NK-92 (cell line): ENCODE data around the gene ARHGAP42.

ENCODE experiments used
- DNase-seq: peaks from one replicate; lab custom pipeline; 2025; ENCODE audit not compliant: unreplicated experiment; lab: John Stamatoyannopoulos, UW

The ARHGAP42 gene

DNA sequence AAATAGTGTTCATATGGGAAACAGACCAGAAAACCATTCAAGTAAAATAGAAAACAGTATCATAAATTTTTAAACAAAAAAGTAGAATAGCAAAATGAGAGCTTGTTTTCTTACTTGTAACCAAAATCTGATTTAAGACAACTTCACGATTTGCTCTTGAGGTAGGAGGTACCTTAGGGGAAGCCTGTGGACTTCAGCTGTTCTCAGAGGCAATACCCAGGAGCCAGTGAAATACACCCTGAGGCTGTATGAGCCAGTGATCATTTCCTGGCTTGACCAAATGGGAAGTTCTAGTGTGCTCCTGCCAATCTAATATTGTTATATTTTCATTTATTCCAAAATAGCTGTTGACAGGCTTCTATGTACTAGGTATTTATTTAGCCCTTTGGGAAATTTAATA, 104.8 kb downstream of the ARHGAP42 start:
- no peak for DNase-seq

DNA sequence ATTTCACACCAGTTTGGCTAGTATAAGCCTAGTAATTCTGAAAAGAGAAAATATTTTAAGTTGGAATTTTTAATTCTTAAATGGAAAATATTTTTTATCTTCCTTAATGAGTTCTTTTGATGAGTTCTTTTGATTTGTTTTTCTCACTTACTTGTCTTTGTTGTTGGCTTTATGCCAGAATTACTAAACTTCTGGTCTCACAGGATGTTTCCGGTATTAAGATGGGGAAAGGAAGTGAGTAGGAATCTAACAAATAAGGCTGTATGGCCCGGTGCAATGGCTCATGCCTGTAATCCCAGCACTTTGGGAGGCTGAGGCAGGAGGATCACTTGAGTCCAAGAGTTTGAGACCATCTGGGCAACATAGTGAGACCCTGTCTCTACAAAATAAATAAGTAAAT, 106.4 kb downstream of the ARHGAP42 start:
- DNase-seq: no peak

DNA sequence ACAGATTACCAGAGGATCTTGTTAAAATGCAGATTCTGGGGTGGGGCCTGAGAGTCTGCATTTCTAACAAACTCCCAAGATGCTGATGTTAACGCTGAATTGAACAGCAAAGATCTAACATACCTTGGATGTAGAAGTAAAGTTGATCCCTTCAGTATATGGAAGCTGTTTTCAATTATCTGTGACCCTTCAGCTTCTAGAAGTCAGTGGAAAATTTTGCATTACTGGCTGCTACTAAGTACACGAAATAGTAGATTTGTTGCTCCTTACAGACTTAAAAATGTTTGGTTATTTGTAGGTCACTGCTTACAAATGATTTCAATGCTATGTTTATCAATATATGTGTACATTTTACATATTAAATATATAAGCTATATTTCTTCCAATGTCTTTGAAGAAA, 107.4 kb downstream of the ARHGAP42 start:
- no peak for DNase-seq

DNA sequence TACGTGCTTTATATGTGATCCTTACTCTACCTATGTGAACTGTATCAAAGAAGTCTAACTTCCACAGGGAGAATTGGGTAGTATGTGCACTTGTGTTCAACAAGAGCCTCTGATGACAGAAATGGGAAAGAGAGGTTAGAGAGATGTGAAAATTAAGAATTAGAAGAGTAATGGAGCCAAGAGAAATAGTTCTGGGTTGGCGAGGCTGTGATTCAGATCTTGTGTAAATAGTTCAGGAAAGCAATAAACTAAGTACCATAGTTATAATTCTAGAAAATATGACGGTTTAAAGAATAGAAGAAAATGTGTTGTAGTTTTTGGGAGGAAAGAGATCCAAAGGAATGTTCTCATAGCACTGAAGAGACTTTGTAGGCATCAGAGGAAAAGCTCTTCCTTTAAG, 112.4 kb downstream of the ARHGAP42 start:
- DNase-seq: no peak

DNA sequence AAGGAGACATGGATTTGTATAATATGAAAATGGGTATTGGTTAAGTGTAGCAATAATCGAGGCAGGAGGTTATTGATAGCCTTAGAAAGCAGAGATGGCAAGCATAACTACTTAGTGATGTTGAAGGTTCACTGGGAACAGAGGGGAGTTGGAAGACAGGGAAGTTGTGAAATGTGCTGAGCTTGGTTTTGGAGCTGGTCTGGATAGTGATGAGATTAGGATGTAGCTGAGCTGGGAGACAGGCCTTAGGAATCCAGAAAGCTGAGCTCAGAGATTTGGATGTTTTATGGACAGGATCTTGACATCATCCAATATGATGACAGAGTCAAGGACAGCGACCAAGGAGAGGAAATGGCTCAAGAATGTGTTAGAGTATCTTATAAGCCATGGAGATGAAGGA, 113.1 kb downstream of the ARHGAP42 start:
- no peak for DNase-seq

DNA sequence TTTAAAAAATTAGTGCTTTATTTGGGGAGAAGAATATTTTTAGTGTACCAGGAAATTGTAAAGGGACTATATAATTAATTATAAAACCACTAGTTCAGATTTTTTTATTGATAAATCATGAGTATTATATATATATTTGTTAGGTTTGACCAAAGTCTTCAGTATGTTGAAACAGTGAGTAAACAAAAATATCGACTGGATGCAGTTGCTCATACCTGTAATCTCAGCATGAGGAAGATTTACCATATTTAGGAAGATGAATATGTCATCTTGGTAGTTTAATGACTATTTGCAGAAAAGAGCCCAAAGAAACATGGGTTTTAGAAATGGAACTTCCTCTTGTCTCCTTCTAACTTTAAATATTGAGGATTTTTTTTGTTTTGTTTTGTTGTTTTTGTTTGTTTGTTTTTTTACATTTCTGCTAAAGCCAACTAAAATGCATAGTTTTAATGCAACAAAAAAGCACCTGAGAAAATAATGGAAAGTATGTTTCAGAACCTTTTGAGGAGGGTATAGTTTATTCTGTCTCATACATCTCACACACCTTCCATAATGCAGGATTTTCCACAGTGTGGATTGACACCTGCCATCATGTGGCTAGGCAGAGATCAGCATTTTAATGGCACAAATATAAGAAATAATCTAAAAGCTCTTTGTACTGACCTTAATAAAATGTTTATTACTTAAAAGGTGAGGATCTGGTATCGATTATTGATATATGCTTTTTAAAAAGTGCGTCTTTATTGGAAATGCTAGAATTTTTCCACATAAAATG, 114.3 kb downstream of the ARHGAP42 start:
- no peak for DNase-seq

DNA sequence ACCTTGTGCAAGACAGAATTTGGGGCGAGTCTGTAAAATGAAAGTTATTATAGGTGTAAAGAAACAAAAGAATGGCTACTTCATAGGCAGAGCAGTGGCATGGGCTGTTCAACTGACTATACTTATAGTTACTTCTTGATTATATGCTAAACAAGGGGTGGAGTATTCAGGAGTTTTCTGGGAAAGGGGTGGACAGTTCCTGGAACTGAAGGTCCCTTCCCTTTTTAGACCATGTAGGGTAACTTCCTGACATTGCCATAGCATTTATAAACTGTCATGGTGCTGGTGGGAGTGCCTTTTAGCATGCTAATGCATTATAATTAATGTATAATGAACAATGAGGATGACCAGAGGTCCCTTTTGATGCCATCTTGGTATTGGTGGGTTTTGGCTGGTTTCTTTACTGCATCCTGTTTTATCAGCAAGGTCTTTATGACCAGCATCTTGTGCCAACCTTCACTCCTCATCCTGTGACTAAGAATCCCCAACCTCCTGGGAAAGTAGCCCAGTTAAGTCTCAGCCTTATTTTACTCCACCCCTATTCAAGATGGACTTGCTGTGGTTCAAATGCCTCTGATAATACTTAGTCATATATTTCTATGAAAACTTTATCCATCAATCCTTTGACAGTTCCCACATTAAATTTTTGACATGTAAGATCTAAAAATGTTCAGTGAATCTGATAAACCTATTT, 118.6 kb downstream of the ARHGAP42 start:
- no peak for DNase-seq

DNA sequence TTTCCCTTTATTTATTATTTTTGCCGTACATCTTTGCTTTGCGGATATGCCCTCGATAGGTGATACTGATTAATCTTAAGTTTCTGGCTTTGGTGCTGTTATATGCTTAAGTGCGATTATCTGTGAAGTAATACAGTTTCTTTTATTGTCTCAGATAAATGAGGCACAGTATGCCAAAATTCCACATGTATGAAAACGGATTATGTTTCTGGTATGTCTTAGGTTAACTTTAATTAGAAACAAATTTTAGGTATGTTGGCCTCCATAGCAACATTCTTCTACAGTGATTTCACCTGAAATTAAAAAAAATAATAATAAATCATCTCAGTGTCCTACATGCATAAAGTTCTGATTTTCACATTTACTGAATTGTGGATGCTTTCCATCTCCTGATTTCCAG, 119.2 kb downstream of the ARHGAP42 start:
- no peak for DNase-seq

DNA sequence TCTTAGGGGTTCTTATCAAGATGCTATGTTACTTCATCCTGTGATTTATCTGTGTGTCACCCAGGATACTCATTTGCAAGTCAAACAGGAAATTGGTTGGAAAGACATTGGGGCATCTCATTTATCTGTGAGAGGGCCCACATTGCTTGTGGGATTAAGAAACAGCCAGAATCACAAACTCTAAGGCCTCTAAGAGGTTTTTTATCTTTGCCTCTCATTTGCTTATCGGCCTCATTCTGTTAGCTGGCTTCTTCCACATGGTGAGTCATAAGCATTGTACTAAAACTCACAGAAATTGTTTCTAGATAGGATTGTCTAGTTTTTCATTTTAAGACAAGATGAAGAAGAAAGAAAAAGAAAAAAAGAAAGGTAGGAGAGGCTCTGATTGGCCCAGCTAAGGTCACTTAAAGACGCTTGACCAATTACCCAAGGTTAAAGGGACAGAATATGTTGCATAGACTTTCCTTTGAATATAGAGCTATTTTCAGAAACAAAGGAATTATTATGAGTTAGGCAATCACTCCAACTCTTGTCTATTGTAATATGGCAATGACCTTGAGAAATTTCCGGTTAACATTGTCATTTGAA, 121.9 kb downstream of the ARHGAP42 start:
- DNase-seq: no peak

DNA sequence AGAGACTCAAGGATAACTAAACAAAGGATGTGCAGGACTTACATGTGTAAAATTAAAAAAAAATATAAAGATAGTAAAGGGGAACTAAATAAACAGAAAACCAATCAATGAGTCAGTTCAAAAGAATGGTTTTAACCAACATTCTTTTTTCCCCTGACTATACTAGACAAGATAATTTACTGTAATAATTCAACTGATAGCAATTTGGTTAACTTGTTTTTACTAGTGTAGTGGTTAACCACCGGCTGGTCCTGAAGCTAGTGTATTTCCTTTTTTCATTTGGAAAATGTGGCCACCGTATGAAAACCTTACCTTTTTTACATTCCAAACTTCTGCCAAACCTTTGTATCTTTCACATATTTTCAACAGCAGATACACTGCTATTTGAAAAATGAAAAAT, 123.1 kb downstream of the ARHGAP42 start:
- DNase-seq: no peak

DNA sequence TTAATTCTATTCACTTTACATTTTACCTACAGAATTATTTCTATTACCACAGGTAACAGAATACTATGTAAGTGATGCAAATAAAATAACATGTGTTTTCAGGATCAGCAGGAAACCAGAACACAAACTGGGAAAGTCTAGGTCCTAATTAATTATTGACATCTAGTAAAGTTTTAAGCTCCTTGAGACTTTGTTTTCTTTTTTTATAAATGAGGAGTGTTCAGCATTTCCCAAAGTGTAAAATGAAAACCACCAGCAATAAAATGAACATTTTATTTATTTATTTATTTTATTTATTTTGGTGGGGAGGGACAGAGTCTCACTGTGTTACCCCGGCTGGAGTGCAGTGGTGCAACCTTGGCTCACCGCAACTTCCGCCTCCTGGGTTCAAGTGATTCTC, 123.6 kb downstream of the ARHGAP42 start:
- DNase-seq: no peak

DNA sequence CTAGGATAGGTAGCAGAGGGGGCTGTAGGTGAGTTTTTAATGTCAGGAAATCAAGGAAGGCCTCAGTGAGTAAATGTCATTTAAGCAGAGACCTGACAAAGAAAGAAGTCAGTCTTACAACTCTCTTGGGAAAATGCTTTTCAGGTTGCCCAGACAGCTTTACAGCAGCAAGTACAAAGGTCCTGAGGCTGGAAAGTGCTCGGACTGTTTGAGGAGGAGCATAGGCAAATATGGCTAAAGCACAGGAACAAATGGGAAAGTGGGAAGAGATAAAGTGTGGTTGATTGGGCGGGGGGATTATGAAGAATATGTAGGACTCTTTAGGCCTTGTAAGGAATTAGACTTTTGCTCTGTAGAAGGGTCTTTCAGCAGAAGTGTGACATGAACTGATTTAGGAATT, 125.4 kb downstream of the ARHGAP42 start:
- DNase-seq: no peak

DNA sequence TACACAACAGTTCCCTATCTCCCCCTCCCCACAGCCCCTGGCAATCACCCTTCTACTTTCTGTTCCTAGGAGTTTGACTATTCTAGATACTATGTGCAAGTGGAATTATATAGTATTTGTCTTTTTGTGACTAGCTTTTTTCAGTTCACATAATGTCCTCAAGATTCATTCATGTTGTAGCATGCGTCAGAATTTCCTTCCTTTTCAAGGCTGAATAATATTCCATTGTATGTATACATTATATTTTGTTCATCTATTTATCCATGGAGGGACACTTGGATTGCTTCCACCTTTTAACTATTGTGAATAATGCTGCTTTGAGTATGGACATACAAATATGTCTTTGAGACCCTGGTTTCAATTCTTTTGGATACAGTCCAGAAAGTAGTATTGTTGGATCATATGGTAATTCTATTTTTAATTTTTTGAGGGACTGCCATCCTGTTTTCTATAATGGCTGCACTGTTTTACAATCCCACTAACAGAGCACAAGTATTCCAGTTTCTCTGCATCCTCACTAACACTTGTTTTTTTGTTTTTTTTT, 128.8 kb downstream of the ARHGAP42 start:
- no peak for DNase-seq

DNA sequence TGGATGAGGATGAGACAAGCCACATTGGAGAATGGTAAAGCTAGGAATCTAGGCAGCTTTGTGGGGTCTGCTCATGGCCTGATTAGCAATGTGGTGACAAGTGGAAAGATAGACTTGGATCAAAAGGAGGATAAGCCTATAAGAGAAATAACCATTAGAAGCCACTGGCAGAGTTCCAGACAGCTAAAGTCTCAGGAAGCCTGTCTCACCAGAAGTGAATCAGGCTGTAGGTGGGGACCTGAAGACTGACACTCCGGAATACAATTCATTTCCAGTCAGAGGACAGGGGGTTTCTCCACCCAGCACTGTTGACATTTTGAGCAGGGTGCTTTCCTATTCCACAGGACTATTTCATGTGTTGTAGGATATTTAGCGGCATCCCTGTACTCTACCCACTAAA, 129.7 kb downstream of the ARHGAP42 start:
- no peak for DNase-seq

DNA sequence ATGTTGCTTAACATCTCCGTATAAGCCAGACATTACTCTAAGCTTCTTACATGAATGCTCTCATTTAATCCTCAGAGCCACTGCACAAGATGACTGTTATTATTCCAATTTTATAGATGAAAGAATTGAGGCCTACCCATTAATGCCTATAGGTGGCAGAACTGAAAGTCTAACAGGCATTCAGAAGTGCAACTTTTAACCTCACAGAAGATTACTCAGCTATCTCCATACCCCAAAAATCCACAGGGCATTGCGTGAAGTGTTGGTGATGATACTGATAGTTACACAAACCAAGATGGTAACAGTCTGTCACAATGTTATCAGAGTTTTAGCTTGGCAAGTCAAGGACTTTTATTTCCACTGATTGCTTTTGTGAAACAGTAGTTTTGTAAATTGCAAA, 130.5 kb downstream of the ARHGAP42 start:
- DNase-seq: no peak

DNA sequence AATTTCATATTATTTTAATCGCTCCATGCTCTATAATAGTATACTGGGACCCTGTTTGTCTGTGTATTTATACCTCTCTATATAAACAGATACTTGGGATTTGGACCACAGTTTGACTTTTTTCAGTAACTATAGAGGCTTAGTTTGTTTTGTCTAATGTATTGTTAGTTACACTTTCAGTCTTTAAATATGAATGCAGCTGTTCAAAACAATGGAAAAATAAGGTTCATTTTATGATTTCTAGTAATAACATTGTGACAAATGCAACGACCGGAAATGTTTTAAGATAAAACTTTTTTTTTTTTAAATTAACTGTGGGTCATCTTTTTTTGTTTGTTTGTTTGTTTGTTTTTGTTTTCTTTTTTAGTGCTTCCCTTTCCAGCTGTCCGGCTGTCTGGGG, 133.5 kb downstream of the ARHGAP42 start:
- DNase-seq: no peak

DNA sequence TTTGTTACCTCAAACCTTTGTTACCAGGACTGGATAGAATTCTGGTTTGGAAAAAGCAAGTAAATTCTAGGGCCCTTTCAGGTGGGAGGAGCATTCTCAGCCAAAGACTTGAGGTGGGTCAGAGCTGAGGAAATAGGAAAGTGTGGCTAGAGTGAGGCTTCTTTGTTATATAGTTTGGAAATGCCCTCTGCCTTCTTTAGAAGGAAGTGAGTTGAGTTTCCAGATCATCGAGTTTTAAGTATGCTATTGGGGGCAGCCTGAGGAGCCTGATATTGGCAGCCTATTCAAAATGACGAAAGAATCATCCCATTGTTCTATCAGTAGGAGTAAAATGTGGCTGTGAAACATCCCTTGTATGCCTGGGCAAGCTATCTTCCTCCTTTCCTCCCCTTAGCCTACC, 134.1 kb downstream of the ARHGAP42 start:
- DNase-seq: no peak

DNA sequence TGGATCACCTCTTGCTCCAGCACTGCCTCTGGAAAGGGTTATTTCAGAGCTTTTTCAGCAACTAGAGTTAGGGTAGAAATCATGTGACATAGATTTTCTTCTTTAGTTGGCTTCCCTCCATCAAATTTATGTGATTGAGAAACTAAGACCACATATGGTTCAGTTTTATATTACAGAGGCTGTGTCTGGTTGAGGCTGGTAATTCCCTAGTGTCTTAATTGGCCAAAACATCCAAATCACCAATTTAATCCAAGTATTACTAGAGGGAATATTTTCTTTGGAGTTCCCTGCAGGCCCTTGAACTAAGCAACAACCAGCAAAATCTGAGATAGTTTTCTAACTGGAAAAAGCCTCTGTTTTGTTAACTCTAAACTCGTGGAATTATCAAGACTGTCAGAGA, 136.3 kb downstream of the ARHGAP42 start:
- no peak for DNase-seq

DNA sequence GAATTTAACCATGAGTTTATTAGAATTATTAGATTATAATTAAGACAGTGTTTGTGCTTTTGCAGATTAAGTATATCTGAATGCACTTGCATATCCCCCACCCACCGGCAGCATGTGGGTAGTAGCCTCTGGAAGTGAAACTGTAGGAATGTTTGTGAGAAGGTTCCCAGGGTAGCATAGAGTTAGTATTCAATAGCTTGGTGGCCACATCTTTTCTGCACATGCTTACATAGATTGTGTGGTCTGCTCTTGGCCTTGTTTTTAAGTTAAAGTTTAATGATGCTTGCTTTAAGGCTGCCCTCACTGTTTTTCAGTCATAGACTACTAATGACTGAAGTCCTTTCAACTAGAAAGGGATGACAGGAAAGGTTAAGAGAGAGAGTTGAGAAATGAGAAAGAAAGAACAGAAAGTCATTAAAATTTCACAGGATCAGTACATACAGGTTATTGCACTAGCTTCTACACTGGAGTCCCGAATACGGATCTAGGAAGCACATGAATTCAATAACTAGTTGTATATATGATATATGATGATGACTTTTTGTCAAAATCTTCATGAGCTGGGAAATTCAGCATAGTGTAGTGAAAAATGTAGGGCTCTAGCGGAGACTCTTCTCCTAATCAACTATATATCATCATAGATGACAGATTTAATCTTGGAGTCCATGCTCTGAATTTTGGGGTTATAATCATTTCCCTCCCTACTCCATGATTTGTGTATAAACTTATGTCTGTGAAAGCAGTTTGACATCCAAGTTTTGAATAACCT, 137.1 kb downstream of the ARHGAP42 start:
- DNase-seq: no peak

DNA sequence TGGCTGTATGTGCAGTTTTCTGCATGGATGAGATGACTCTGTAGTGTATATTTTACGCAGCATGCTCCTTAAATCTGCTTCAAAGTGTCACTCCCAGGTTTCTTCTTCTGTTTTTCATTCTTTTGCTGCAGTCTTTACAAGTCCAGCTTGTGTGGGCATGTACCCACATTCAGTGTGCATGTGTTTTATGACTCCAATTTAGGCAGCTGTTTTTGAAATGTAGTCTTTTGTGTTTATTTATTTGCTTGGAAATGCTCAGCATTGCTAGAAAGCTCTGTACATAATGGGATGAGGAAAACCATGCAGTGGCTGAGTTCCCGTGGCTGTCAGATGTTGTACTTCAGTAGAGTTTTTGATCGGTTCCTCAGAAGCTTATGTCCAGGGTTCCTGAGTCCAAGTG, 138.5 kb downstream of the ARHGAP42 start:
- DNase-seq: no peak

DNA sequence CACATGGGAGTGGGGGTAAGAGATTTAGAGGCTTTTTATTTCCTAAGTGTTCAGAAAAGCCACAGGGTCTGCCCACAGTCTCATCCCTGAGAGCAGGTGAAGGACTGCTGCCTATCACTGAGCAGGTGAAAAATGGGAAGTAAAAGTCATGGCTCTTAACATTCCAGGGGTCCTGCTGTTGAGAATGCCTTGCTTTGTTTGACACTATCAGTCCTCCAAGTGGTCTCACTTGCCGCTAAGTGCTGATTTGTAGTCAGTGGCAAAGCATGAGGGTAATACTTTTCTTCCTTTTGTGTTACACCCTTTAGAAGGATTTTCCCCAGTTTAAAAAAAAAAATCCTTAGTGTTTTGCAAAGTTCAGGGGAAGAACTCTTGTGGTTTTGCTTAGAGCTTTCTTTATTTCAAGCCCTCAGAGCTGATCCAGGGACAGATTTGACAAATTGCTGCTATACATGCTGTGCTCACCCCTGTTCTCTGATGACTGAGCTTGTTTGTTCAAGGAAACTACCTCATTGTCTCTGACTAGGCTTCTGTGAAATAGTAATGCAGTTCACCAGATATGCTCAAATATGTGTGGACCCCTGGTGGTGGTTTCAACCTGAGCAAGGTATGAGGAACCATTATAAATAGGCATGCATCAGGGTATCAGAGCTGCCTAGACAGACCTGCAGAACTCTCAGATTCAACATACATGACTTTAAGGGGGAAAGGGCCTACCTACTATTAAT, 141.0 kb downstream of the ARHGAP42 start:
- DNase-seq: no peak
